ENCODE data around the gene ALKBH2. TPM values are rescaled to one million over a fixed set of nuclear protein-coding genes. Genes with fewer than 3 reads are reported as not detected.
"Not testable (repeated sequence)": the region's sequence is repeated elsewhere in the genome, so short reads cannot be mapped to it uniquely, and the experiment has no call there.

Gene ALKBH2
- total RNA-seq, 1 experiment from 2014 or later, result 41.4 TPM

DNA sequence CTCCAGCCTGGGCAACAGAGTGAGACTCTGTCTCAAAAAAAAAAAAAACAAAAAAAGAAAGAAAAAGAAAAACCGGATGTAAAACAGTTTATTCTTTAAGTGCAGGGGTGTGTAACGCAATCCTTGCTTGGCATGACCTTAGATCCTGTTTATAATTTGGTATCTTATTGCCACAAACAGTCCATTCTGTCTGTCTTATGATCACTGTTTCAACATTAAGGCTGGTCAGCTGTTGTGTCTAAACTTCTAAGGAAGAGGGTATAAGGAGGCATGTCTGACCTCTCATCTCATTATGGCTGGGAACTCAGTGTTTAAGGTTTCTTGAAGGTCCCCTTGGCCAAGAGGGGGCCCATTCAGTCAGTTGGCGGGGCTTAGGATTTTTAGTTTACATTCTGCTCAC, 44.6 kb downstream of the ALKBH2 start:
- H3K9me3 ChIP-seq; H3K27me3 Mint-ChIP-seq (ENCODE audit: insufficient read depth, unreplicated experiment); H3K4me1 ChIP-seq; H3K27ac Mint-ChIP-seq (ENCODE audit: unreplicated experiment); H3K4me3 Mint-ChIP-seq (ENCODE audit: unreplicated experiment); CTCF ChIA-PET; POLR2A ChIA-PET; BruUV-seq (replicated peaks); H3K4me3 ChIP-seq (ENCODE audit: low read depth, low read length); H3K9me3 Mint-ChIP-seq (ENCODE audit: unreplicated experiment); DNase-seq; H3K27me3 ChIP-seq (replicated peaks; ENCODE audit: control insufficient read depth, insufficient read depth, low read length); intact Hi-C loops (cut with micrococcal nuclease; ENCODE audit: unreplicated experiment); H3K36me3 ChIP-seq (ENCODE audit: control insufficient read depth, insufficient read depth, low read length); H3K36me3 Mint-ChIP-seq (ENCODE audit: insufficient read depth, unreplicated experiment); H3K4me1 Mint-ChIP-seq (ENCODE audit: low read depth, unreplicated experiment): not testable (repeated sequence)

DNA sequence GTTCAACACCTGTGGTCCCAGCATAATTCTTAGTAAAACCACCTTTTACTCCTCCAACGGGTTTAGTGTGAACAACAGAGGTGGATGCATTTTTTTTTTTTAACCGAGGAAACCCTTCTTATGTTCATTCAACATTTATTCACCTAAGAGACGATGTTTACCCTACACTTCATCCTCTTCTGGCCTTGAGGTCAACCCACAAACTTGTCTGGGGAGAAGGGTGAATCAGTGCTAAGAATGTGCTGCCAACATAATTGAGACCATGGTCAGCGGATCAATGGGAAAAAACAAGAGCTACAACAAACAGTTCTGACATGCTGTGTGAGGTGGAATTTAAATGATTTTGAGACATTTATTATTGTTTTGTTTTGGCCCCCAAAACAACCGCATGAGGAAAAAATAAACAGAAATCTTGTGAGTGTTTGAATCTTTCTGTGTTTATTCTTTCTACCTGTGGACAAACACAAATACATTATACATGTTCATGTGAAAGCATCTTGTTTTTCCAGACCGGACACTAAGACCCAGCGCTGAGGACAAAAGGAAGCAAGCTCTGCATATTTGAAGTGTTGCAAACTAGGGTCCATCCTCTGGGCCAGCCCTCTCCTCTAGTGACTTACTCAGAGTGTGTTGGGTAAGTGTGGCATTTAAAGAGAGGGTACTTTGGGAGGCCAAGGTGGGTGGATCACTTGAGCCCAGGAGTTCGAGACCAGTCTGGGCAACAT, 46.0 kb downstream of the ALKBH2 start:
- no peak for DNase-seq
- Mint-ChIP-seq H3K36me3 (ENCODE audit: insufficient read depth, unreplicated experiment) (no peaks in the 10 kb centered on the region), H3K27ac (ENCODE audit: unreplicated experiment) (no peak overlapping the region), H3K4me3 (ENCODE audit: unreplicated experiment) (no peak overlapping the region), H3K27me3 (ENCODE audit: insufficient read depth, unreplicated experiment) (peaks cover 7% of the 10 kb centered on the region), H3K4me1 (ENCODE audit: low read depth, unreplicated experiment) (no peaks in the 10 kb centered on the region), H3K9me3 (ENCODE audit: unreplicated experiment) (no peaks in the 10 kb centered on the region)
- no peaks in the 10 kb centered on the region for H3K4me1 ChIP-seq
- H3K4me3 ChIP-seq (ENCODE audit: low read depth, low read length), result no peak overlapping the region
- ChIA-PET POLR2A (no interaction called here), CTCF (no interaction called here)
- H3K36me3 ChIP-seq (ENCODE audit: control insufficient read depth, insufficient read depth, low read length), result no peaks in the 10 kb centered on the region
- TF ChIP-seq, protein P1, sequence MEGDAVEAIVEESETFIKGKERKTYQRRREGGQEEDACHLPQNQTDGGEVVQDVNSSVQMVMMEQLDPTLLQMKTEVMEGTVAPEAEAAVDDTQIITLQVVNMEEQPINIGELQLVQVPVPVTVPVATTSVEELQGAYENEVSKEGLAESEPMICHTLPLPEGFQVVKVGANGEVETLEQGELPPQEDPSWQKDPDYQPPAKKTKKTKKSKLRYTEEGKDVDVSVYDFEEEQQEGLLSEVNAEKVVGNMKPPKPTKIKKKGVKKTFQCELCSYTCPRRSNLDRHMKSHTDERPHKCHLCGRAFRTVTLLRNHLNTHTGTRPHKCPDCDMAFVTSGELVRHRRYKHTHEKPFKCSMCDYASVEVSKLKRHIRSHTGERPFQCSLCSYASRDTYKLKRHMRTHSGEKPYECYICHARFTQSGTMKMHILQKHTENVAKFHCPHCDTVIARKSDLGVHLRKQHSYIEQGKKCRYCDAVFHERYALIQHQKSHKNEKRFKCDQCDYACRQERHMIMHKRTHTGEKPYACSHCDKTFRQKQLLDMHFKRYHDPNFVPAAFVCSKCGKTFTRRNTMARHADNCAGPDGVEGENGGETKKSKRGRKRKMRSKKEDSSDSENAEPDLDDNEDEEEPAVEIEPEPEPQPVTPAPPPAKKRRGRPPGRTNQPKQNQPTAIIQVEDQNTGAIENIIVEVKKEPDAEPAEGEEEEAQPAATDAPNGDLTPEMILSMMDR (IDR thresholded peaks at IDR 0.05; ENCODE audit: insufficient read depth in 1 of 2, low read depth in 1 of 2, low read length in 1 of 2, severe bottlenecking in 1 of 2, unreplicated experiment in 1 of 2), result no peak
- intact Hi-C loops (cut with micrococcal nuclease; ENCODE audit: unreplicated experiment), result no loop called here
- no peaks in the 10 kb centered on the region for H3K9me3 ChIP-seq
- H3K27me3 ChIP-seq (replicated peaks; ENCODE audit: control insufficient read depth, insufficient read depth, low read length), result no peaks in the 10 kb centered on the region
- BruUV-seq (replicated peaks), result no TSS peak

DNA sequence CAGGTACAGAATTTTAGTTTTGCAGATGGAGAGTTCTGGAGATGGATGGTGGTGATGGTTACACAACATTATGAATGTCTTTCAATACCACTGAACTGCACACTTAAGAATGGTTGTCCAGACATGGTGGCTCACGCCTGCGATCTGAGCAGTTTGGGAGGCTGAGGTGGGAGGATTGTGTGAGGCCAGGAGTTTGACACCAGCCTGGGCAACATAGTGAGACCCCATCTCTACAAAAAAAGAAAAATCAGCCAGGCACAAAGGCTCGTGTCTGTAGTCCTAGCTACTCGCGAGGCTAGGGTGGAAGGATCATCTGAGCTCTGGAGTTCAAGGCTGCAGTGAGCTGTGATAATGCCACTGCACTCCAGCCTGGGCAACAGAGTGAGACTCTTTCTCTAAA, 49.0 kb downstream of the ALKBH2 start:
- H3K27me3 Mint-ChIP-seq (ENCODE audit: insufficient read depth, unreplicated experiment), result peaks cover 7% of the 10 kb centered on the region
- POLR2A ChIA-PET, result no interaction called here
- no peak overlapping the region for H3K4me3 Mint-ChIP-seq (ENCODE audit: unreplicated experiment)
- TF ChIP-seq, protein P1 (IDR thresholded peaks at IDR 0.05; ENCODE audit: insufficient read depth in 1 of 2, low read depth in 1 of 2, low read length in 1 of 2, severe bottlenecking in 1 of 2, unreplicated experiment in 1 of 2), result no peak
- intact Hi-C loops (cut with micrococcal nuclease; ENCODE audit: unreplicated experiment), result no loop called here
- no peaks in the 10 kb centered on the region for H3K4me1 Mint-ChIP-seq (ENCODE audit: low read depth, unreplicated experiment)
- no TSS peak for BruUV-seq (replicated peaks)
- Histone ChIP-seq H3K4me1 (no peaks in the 10 kb centered on the region), H3K9me3 (no peaks in the 10 kb centered on the region), H3K27me3 (replicated peaks; ENCODE audit: control insufficient read depth, insufficient read depth, low read length) (no peaks in the 10 kb centered on the region), H3K4me3 (ENCODE audit: low read depth, low read length) (no peak overlapping the region), H3K36me3 (ENCODE audit: control insufficient read depth, insufficient read depth, low read length) (no peaks in the 10 kb centered on the region)
- H3K27ac Mint-ChIP-seq (ENCODE audit: unreplicated experiment), result no peak overlapping the region
- H3K9me3 Mint-ChIP-seq (ENCODE audit: unreplicated experiment), result no peaks in the 10 kb centered on the region
- DNase-seq, result no peak
- H3K36me3 Mint-ChIP-seq (ENCODE audit: insufficient read depth, unreplicated experiment), result no peaks in the 10 kb centered on the region
- CTCF ChIA-PET, result interaction anchor here (0.6 kb wide), 1 partner anchor 207 kb away, joined by 3 read pairs; no protein-coding TSS in a partner anchor

Other genes starting within 250 kb of the ALKBH2 start
- gene SSH1, start 235.9 kb downstream of the ALKBH2 start, total RNA-seq (2022), result 26.0 and 27.7 TPM in 2 replicates
- gene DAO, start 213.4 kb downstream of the ALKBH2 start, total RNA-seq (2022), result not detected in 2 replicates
- gene SVOP, start 72.4 kb downstream of the ALKBH2 start, total RNA-seq (2022), result 0.09 and 0.14 TPM in 2 replicates
- 11.9 and 12.3 TPM in 2 replicates for gene USP30, start 40.9 kb downstream of the ALKBH2 start, total RNA-seq (2022)
- 72.2 and 78.3 TPM in 2 replicates for gene UNG, start 4.1 kb upstream of the ALKBH2 start, total RNA-seq (2022)
- gene ACACB, start 23.1 kb upstream of the ALKBH2 start, total RNA-seq (2022), result 24.8 and 26.2 TPM in 2 replicates
- gene FOXN4, start 215.8 kb upstream of the ALKBH2 start, total RNA-seq (2022), result 0.49 and 0.95 TPM in 2 replicates